Right renal cortex interstitium (tissue), 3 donors: ENCODE results near the gene DCTN2. TPM values are rescaled to one million over a fixed set of nuclear protein-coding genes. Genes with fewer than 3 reads are reported as not detected.
A peak's percentile ranks its signal among the peaks of the same experiment; 100 is the strongest.
"Not testable (repeated sequence)": the region's sequence is repeated elsewhere in the genome, so short reads cannot be mapped to it uniquely, and the experiment has no call there.

ENCODE experiments used
- DNase-seq, 3 donors: peaks; one replicate each; pipeline ENCODE4 v3.0.0-alpha.2; 2013; ENCODE audit warnings: low read depth in 3 of 3, low spot score in 2 of 3
- polyA plus RNA-seq, 3 donors: library from polyadenylated mRNA; unstranded; fragments of 120-200 nt; gene quantifications; one replicate each; pipeline ENCODE4 v1.2.1, GENCODE V29; 2013; ENCODE audit not compliant: insufficient read length in 3 of 3

The DCTN2 gene
- polyA plus RNA-seq, 3 donors = 163 to 179 (median 165) TPM

GRCh38 chr12:57495051-57495701, 51.8 kb downstream of the DCTN2 start:
- not testable (repeated sequence) for DNase-seq

- no peak for DNase-seq
Measured at GRCh38 chr12:57491393-57492280, 55.4 kb downstream of the DCTN2 start.

DNA sequence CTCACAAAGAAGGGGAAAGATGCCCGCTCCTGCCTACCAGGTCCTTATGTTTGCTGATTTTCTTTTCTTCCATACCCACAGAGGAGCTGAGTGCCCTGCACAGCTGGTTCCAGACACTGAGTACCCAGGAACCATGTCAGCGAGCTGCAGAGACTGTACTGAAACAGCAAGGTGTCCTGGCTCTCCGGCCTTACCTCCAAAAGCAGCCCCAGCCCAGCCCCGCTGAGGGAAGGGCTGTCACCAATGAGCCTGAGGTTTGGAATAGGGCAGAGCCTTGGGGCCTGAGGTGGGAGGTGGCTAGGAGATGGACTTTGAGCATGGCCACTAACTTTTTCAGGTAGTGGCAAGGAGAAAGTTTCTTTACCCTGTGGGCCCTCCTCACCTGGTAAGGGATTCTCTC, 56.9 kb downstream of the DCTN2 start:
- no peak for DNase-seq

- DNase-seq = no peak
Measured at GRCh38 chr12:57489157-57489641, 57.8 kb downstream of the DCTN2 start.

DNA sequence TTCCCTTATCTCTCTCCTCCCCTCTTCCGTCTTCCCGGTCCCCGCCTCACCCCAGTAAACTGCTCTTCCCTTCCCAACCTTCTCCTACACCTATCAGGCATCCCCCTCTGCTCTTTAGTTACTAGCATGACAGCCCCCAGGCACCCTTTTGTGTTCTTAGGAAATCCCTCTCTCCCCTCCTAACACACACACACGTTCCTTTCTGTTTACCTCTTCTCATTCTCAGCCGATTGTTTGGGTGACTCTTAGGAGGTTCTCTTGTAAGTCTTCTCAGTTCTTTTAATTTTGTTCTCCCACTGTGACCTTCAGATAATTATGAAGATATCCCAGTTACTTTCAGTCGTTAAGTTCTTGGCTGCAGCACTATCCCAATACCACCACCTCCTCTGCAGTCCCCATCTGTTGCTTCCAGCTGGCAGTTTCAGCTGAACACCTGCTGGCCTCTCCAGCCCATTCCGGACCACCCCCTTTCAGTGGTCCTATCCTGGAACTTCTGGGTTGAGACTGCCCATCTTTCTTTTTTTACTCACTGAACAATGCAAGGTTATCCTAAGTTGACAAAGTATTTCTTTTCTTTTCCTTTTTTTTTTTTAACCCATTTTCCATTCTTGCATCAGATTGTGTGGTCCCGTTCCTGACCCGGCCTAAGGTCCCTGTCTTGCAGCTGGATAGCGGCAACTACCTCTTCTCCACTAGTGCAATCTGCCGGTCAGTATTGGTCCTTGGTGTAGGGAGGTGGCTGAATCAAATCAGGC, 58.4 kb downstream of the DCTN2 start:
- no peak for DNase-seq

DNA sequence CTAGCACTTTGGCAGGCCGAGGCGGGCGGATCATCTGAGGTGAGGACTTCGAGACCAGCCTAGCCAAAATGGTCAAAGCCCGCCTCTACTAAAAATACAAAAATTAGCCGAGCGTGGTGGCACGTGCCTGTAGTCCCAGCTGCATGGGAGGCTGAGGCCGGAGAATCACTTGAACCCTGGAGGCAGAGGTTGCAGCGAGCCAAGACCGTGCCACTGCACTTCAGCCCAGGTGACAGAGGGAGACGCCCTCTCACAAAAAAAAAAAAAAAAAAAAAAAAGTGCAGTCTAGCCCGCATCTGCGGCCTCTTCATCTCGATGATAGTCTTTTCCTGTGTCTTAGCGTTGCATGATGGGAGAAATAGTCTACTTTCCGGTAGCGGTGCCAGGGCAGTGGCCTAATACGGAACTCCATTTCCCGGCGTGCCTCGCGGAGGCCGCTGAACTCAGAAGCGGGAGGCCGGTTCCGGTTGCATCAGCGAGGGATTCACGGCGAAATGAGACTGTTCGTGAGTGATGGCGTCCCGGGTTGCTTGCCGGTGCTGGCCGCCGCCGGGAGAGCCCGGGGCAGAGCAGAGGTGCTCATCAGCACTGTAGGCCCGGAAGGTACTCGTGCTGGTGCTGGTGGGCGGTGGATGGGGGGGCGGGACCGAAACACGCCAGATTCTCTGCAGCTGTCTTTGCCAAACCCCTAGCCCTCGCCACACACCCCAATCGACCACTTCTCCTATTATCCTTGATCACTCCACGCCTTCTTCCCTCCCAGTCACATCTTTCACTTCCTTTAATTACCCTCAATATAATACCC, 59.2 kb downstream of the DCTN2 start, which contains the start of gene MARS1:
MARS1 (plus strand) TSS at position 472 of the 805 bp plus-strand sequence; CDS start at position 495, 23 bp downstream.
- DNase-seq = peak; percentile 89 to 92 (median 91)

GRCh38 chr12:57487055-57487596, 59.9 kb downstream of the DCTN2 start:
- DNase-seq = no peak

DNA sequence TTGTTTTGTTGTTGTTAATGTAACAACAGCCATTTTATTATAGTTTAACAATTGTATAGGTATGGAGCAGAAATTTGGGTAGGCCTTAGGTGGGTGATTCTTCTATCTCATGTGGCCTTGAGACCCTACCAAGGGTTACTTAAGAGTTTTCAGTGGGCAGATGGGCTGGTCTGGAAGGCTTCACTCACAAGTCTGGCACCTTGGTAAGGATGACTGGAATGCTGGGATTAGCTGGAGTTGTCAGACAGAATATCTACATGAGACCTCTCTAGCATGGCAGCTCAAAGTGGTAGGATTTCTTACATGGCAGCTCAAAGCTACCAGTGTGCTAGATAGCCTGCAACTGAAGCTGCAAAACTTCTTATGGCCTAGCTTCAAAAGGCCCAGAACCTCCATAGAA, 61.3 kb downstream of the DCTN2 start:
- no peak for DNase-seq

DNA sequence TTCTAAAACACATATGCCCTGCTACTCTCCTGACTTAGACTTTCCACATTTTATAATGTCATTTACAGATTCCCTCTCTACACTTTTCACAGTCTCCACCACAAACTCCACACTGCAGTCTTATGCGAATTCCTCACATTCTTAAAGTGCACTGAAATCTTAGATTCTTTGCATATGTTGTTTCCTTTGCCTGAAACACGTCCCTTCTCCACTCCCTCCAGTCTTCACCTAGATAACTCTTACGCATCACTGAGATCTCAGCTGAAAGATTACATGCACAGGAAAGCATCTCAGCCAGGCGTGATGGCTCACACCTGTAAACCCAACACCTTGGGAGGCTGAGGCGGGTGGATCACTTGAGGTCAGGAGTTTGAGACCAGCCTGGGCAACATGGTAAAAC, 63.5 kb downstream of the DCTN2 start:
- no peak for DNase-seq

- no peak for DNase-seq
Measured at GRCh38 chr12:57481671-57482070, 65.3 kb downstream of the DCTN2 start.

Other genes starting within 250 kb of the DCTN2 start
- gene R3HDM2, start 116.1 kb downstream of the DCTN2 start, polyA plus RNA-seq = 10 to 100 TPM; 60.6 to 67.5 (median 66.1) TPM
- gene INHBC, start 112.4 kb downstream of the DCTN2 start, polyA plus RNA-seq = under 1 TPM; 0.14 to 0.21 (median 0.20) TPM
- under 1 TPM; 0.40 to 0.44 (median 0.42) TPM for gene INHBE, start 91.9 kb downstream of the DCTN2 start, polyA plus RNA-seq
- 10 to 100 TPM; 15.9 to 18.8 (median 16.5) TPM for gene GLI1, start 87.4 kb downstream of the DCTN2 start, polyA plus RNA-seq
- 1 to 10 TPM; 1.9 to 2.3 (median 1.9) TPM for gene ARHGAP9, start 67.3 kb downstream of the DCTN2 start, polyA plus RNA-seq
- 100 to 1,000 TPM; 108 to 110 (median 109) TPM for gene MARS1, start 59.1 kb downstream of the DCTN2 start, polyA plus RNA-seq
- 10 to 100 TPM; 33.8 to 35.7 (median 35.3) TPM for gene DDIT3, start 26.7 kb downstream of the DCTN2 start, polyA plus RNA-seq
- 10 to 100 TPM; 36.8 to 44.8 (median 41.6) TPM for gene MBD6, start 24.4 kb downstream of the DCTN2 start, polyA plus RNA-seq
- under 1 TPM; 0.31 to 0.39 (median 0.32) TPM for gene KIF5A, start 2.9 kb upstream of the DCTN2 start, polyA plus RNA-seq
- gene PIP4K2C, start 44.0 kb upstream of the DCTN2 start, polyA plus RNA-seq = 10 to 100 TPM; 43.6 to 47.5 (median 44.8) TPM
- 10 to 100 TPM; 44.4 to 51.8 (median 47.0) TPM for gene DTX3, start 57.6 kb upstream of the DCTN2 start, polyA plus RNA-seq
- gene ARHGEF25, start 64.2 kb upstream of the DCTN2 start, polyA plus RNA-seq = 10 to 100 TPM; 26.7 to 31.4 (median 27.8) TPM
- under 1 TPM; 0.37 to 0.75 (median 0.64) TPM for gene B4GALNT1, start 86.0 kb upstream of the DCTN2 start, polyA plus RNA-seq
- 100 to 1,000 TPM; 225 to 234 (median 233) TPM for gene OS9, start 146.9 kb upstream of the DCTN2 start, polyA plus RNA-seq
- 1 to 10 TPM in 2 of 3 donors, under 1 TPM in 1; 0.68 to 1.9 (median 1.2) TPM for gene AGAP2, start 191.6 kb upstream of the DCTN2 start, polyA plus RNA-seq
- 100 to 1,000 TPM in 2 of 3 donors, 10 to 100 TPM in 1; 97.4 to 110 (median 109) TPM for gene TSPAN31, start 197.8 kb upstream of the DCTN2 start, polyA plus RNA-seq
- 100 to 1,000 TPM; 219 to 251 (median 232) TPM for gene CDK4, start 205.1 kb upstream of the DCTN2 start, polyA plus RNA-seq
- gene MARCHF9, start 207.9 kb upstream of the DCTN2 start, polyA plus RNA-seq = 10 to 100 TPM; 15.6 to 18.0 (median 15.6) TPM
- gene CYP27B1, start 219.9 kb upstream of the DCTN2 start, polyA plus RNA-seq = 1 to 10 TPM in 1 of 3 donors, under 1 TPM in 2; 0.80 to 1.0 (median 0.82) TPM
- gene METTL1, start 224.9 kb upstream of the DCTN2 start, polyA plus RNA-seq = 10 to 100 TPM; 31.6 to 33.1 (median 33.0) TPM
- 10 to 100 TPM; 10.1 to 12.5 (median 11.7) TPM for gene EEF1AKMT3, start 225.4 kb upstream of the DCTN2 start, polyA plus RNA-seq
- 10 to 100 TPM; 36.3 to 45.5 (median 42.2) TPM for gene TSFM, start 235.6 kb upstream of the DCTN2 start, polyA plus RNA-seq